GM23338 (cell line): ENCODE results near the gene FOXP1. TPM values are rescaled to one million over a fixed set of nuclear protein-coding genes. Genes with fewer than 3 reads are reported as not detected.

ENCODE experiments used
- ATAC-seq: fragments of 200-7000 bp; cut with Tn5 transposase; 3 replicates; pipeline ENCODE4 v1.9.1; 2020
- DNase-seq: peaks from one replicate; pipeline ENCODE4 v3.0.0-alpha.2; 2015; ENCODE audit warnings: low spot score
- H2AFZ ChIP-seq: fragments of 200-600 bp; sonication (generic); 2 replicates; pipeline ENCODE4 v1.8.0; 2016; ENCODE audit warnings: antibody characterized with exemption, mild to moderate bottlenecking, moderate library complexity
- H3F3A ChIP-seq: fragments of 200-600 bp; sonication (generic); replicated peaks from 2 replicates; pipeline ENCODE4 v1.8.0; 2017; ENCODE audit warnings: antibody characterized with exemption, mixed run types, low read depth
- H3K27ac ChIP-seq: fragments of 200-600 bp; sonication (generic); 2 replicates; pipeline ENCODE4 v1.6.1; 2016; ENCODE audit warnings: low read depth
- H3K27me3 ChIP-seq: fragments of 200-600 bp; sonication (generic); 2 replicates; pipeline ENCODE4 v1.8.0; 2016; ENCODE audit warnings: mild to moderate bottlenecking, mixed run types, moderate library complexity; ENCODE audit not compliant: insufficient read depth
- H3K36me3 ChIP-seq: fragments of 200-600 bp; sonication (generic); 2 replicates; pipeline ENCODE4 v1.8.0; 2016; ENCODE audit warnings: mild to moderate bottlenecking; ENCODE audit not compliant: insufficient read depth
- H3K4me1 ChIP-seq: fragments of 200-600 bp; sonication (generic); 2 replicates; pipeline ENCODE4 v1.8.0; 2016; ENCODE audit warnings: mild to moderate bottlenecking, moderate library complexity; ENCODE audit not compliant: insufficient read depth
- H3K4me2 ChIP-seq: fragments of 200-600 bp; sonication (generic); 2 replicates; pipeline ENCODE4 v1.7.1; 2017; ENCODE audit warnings: mixed run types
- H3K4me3 ChIP-seq: fragments of 200-600 bp; sonication (generic); 2 replicates; pipeline ENCODE4 v1.6.1; 2016; ENCODE audit warnings: mixed run types
- H3K79me2 ChIP-seq: fragments of 200-600 bp; sonication (generic); replicated peaks from 2 replicates; pipeline ENCODE4 v1.8.0; 2017; ENCODE audit warnings: mild to moderate bottlenecking; ENCODE audit not compliant: insufficient read depth
- H3K9me2 ChIP-seq: fragments of 200-600 bp; sonication (generic); 2 replicates; pipeline ENCODE4 v1.8.0; 2017; ENCODE audit not compliant: insufficient read depth
- H4K20me1 ChIP-seq: fragments of 200-600 bp; sonication (generic); replicated peaks from 2 replicates; pipeline ENCODE4 v1.8.0; 2017; ENCODE audit warnings: mild to moderate bottlenecking; ENCODE audit not compliant: insufficient read depth
- H3K27ac Mint-ChIP-seq: 2 replicates; pipeline ENCODE4 v1.8.0; 2020; ENCODE audit warnings: inconsistent platforms, mild to moderate bottlenecking, moderate library complexity, mixed read lengths
- H3K27me3 Mint-ChIP-seq: 3 replicates; pipeline ENCODE4 v1.8.0; 2022; ENCODE audit warnings: low read depth, mild to moderate bottlenecking, moderate library complexity, mixed read lengths, inconsistent platforms; ENCODE audit not compliant: insufficient read depth, poor library complexity
- H3K36me3 Mint-ChIP-seq: 3 replicates; pipeline ENCODE4 v1.8.0; 2021; ENCODE audit warnings: low read depth, mild to moderate bottlenecking, inconsistent platforms, moderate library complexity, mixed read lengths
- H3K4me1 Mint-ChIP-seq: 3 replicates; pipeline ENCODE4 v1.8.0; 2020; ENCODE audit warnings: mild to moderate bottlenecking, inconsistent platforms, mixed read lengths
- H3K4me3 Mint-ChIP-seq: 3 replicates; pipeline ENCODE4 v1.8.0; 2021; ENCODE audit warnings: moderate library complexity, mild to moderate bottlenecking, inconsistent platforms, mixed read lengths
- H3K9me3 Mint-ChIP-seq: 3 replicates; pipeline ENCODE4 v1.8.0; 2020; ENCODE audit warnings: moderate library complexity, mild to moderate bottlenecking, inconsistent platforms, mixed read lengths
- CREB1 ChIP-seq: fragments of 250-450 bp; sonication (Bioruptor Pico); IDR thresholded peaks from 2 replicates; pipeline ENCODE4 v1.5.0; 2020; ENCODE audit warnings: low read depth, mild to moderate bottlenecking, moderate library complexity
- EZH2phosphoT487 ChIP-seq: fragments of 200-600 bp; sonication (generic); IDR thresholded peaks from one replicate; pipeline ENCODE4 v1.8.1; 2018; ENCODE audit warnings: antibody characterized with exemption; ENCODE audit not compliant: unreplicated experiment
- JUNB ChIP-seq: IDR thresholded peaks from one replicate; pipeline ENCODE4 v1.6.1; 2016; ENCODE audit warnings: antibody characterized with exemption; ENCODE audit not compliant: unreplicated experiment
- NANOG ChIP-seq: IDR thresholded peaks from 2 replicates; pipeline ENCODE4 v1.6.1; 2016; ENCODE audit warnings: antibody characterized with exemption, borderline replicate concordance
- POLR2AphosphoS5 ChIP-seq: IDR thresholded peaks from 2 replicates; pipeline ENCODE4 v1.6.1; 2016; ENCODE audit warnings: antibody characterized with exemption, low read depth
- STAT1 ChIP-seq: IDR thresholded peaks from one replicate; pipeline ENCODE4 v1.6.1; 2016; ENCODE audit warnings: antibody characterized with exemption; ENCODE audit not compliant: unreplicated experiment
- ZNF114 ChIP-seq: fragments of 250-450 bp; sonication (Bioruptor Pico); IDR thresholded peaks from 2 replicates; pipeline ENCODE4 v1.5.0; 2020; ENCODE audit warnings: mild to moderate bottlenecking, moderate library complexity
- ZNF331 ChIP-seq: fragments of 250-450 bp; sonication (Bioruptor Pico); IDR thresholded peaks from 2 replicates; pipeline ENCODE4 v1.5.0; 2020; ENCODE audit warnings: low read depth, mild to moderate bottlenecking, moderate library complexity
- polyA plus RNA-seq: library from polyadenylated mRNA; unstranded; fragments of >200 nt; fragmentation: Nextera tagmentation; extraction: Ambion mirVana; gene quantifications from 2 replicates; pipeline ENCODE4 v1.2.1, GENCODE V29; 2016
- total RNA-seq: library from RNA; depleted of rRNA; stranded (reverse); fragments of >200 nt; shearing (Covaris generic); gene quantifications from 2 replicates; pipeline ENCODE4 v1.2.3, GENCODE V29; 2014
- TF ChIP-seq, protein P1 (sequence below): IDR thresholded peaks from one replicate; pipeline ENCODE4 v1.6.1; 2018; ENCODE audit warnings: antibody characterized with exemption; ENCODE audit not compliant: unreplicated experiment
- TF ChIP-seq, protein P2 (sequence below), 2 experiments: fragments of 200-600 bp in 1 of 2; sonication (generic) in 1 of 2; conservative IDR thresholded peaks; 2 replicates each; pipeline versions ENCODE4 v1.5.1 to v1.6.1; 2016 to 2017; ENCODE audit warnings: antibody characterized with exemption in 2 of 2, low read depth in 2 of 2, mild to moderate bottlenecking in 2 of 2, moderate library complexity in 1 of 2

FOXP1 gene
- total and polyA plus RNA-seq, 2 experiments from 2014 or later: 32.9 to 35.5 TPM

DNA sequence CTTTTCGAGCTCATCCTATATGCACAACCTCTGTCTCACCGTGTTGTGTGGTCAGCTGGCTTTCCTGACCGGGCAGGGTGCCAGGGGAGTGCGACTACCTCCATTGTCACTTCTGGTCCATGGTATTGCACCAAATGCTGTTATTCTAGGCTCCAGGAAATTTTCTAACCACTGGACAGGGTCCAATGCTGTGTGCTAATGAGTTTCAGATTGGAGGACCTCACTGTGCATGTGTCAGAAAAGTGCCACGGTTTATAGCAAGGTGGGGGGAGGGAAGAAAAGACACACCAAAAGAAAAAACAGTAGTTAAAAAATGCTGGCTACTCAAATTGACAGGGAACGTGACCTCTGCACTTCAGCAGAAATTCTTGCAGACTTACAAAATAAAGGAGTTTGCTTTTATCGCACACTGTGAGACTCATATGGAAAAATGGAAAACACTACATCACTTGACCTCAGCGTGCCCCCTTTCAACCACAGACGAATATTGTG, 480.1 kb downstream of the FOXP1 start (continued):
- TF ChIP-seq ZNF114 (CRISPR knock-in tag): no peak
- TF ChIP-seq EZH2phosphoT487: no peak
- TF ChIP-seq, protein P1, sequence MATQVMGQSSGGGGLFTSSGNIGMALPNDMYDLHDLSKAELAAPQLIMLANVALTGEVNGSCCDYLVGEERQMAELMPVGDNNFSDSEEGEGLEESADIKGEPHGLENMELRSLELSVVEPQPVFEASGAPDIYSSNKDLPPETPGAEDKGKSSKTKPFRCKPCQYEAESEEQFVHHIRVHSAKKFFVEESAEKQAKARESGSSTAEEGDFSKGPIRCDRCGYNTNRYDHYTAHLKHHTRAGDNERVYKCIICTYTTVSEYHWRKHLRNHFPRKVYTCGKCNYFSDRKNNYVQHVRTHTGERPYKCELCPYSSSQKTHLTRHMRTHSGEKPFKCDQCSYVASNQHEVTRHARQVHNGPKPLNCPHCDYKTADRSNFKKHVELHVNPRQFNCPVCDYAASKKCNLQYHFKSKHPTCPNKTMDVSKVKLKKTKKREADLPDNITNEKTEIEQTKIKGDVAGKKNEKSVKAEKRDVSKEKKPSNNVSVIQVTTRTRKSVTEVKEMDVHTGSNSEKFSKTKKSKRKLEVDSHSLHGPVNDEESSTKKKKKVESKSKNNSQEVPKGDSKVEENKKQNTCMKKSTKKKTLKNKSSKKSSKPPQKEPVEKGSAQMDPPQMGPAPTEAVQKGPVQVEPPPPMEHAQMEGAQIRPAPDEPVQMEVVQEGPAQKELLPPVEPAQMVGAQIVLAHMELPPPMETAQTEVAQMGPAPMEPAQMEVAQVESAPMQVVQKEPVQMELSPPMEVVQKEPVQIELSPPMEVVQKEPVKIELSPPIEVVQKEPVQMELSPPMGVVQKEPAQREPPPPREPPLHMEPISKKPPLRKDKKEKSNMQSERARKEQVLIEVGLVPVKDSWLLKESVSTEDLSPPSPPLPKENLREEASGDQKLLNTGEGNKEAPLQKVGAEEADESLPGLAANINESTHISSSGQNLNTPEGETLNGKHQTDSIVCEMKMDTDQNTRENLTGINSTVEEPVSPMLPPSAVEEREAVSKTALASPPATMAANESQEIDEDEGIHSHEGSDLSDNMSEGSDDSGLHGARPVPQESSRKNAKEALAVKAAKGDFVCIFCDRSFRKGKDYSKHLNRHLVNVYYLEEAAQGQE: no peak

DNA sequence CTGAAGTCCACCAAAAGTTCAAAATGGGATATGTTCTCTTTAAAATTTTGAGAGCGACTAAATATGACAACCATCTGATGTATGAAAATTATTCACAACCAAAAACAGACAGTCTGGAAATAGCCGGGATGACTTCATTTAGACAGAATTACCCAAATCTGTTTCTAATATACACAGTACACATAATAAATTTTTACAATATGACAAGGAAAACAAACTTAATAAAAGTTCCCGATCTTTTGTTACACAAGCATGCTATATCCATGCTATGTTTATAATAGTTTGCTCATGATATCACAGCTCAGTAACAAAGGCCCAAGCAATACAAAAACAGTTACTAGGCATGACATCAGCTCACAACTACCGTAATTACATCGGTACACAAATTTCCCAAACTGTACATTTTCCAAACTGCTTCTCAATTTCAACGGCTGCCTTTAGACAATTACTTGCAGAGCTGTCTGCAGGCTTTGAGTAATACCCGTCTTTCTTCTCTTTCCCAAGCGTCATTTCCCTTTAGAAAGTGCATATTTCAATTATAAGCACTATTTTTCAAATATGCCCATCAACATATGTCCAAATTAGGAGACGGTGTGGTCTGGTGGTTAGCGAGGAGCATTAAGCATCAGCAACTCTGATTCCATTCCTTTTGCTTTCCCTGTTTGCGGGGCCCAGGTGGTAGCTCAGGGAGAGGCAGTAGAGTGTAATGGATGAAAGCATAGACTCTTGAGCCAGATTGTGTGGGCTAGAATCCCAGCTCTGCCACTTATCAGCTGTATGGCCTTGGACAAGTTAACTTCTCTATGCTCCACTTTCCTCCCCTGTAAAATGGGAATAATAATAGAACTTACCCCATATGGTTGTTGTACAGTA, 481.2 kb downstream of the FOXP1 start:
- H3K27ac Mint-ChIP-seq: no peak overlapping the region
- Histone ChIP-seq H2AFZ (no peak overlapping the region), H3K9me2 (no peaks in the 10 kb centered on the region), H3K4me2 (no peak overlapping the region), H3K79me2 (no peaks in the 10 kb centered on the region; the same call in 1 of the 2 replicates), H3K36me3 (no peaks in the 10 kb centered on the region), H3K4me1 (no peaks in the 10 kb centered on the region), H3K27me3 (no peaks in the 10 kb centered on the region), H3K27ac (no peak overlapping the region), H4K20me1 (no peaks in the 10 kb centered on the region), H3K4me3 (no peak overlapping the region), H3F3A (no peaks in the 10 kb centered on the region)
- H3K4me3 Mint-ChIP-seq: no peak overlapping the region
- no peak for ATAC-seq
- H3K36me3 Mint-ChIP-seq: no peaks in the 10 kb centered on the region
- no peaks in the 10 kb centered on the region for H3K9me3 Mint-ChIP-seq
- H3K27me3 Mint-ChIP-seq: peaks cover 6% of the 10 kb centered on the region
- H3K4me1 Mint-ChIP-seq: peaks cover 20% of the 10 kb centered on the region
- DNase-seq: no peak
- TF ChIP-seq, protein P2, sequence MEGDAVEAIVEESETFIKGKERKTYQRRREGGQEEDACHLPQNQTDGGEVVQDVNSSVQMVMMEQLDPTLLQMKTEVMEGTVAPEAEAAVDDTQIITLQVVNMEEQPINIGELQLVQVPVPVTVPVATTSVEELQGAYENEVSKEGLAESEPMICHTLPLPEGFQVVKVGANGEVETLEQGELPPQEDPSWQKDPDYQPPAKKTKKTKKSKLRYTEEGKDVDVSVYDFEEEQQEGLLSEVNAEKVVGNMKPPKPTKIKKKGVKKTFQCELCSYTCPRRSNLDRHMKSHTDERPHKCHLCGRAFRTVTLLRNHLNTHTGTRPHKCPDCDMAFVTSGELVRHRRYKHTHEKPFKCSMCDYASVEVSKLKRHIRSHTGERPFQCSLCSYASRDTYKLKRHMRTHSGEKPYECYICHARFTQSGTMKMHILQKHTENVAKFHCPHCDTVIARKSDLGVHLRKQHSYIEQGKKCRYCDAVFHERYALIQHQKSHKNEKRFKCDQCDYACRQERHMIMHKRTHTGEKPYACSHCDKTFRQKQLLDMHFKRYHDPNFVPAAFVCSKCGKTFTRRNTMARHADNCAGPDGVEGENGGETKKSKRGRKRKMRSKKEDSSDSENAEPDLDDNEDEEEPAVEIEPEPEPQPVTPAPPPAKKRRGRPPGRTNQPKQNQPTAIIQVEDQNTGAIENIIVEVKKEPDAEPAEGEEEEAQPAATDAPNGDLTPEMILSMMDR (conservative IDR thresholded peaks at IDR 0.05; ENCODE audit: low read depth in 2 of 2): no peak
- TF ChIP-seq JUNB (no peak), NANOG (no peak), ZNF331 (no peak), POLR2AphosphoS5 (no peak), CREB1 (CRISPR knock-in tag) (no peak), STAT1 (no peak)
- TF ChIP-seq, protein P1: no peak
